Epithelial cell of proximal tubule (primary cell): ENCODE results near the gene C5orf47. TPM values are rescaled to one million over a fixed set of nuclear protein-coding genes. Genes with fewer than 3 reads are reported as not detected.

Experiments
- DNase-seq: peaks from one replicate; pipeline ENCODE4 v3.0.0-alpha.2; 2011; ENCODE audit warnings: low read depth
- H3K4me3 ChIP-seq: 2 replicates; pipeline ENCODE4 v1.5.1; 2011; ENCODE audit warnings: low read depth, mild to moderate bottlenecking, low read length
- CTCF ChIP-seq: conservative IDR thresholded peaks from 2 replicates; pipeline ENCODE4 v1.5.1; 2012; ENCODE audit warnings: low read depth, mild to moderate bottlenecking, low read length
- total RNA-seq: library from RNA; depleted of rRNA; stranded (reverse); fragments of >200 nt; gene quantifications from 2 replicates; pipeline ENCODE4 v1.2.3, GENCODE V29; 2015

Gene C5orf47
- total RNA-seq, 1 donor from 2014 or later: not detected

GRCh38 chr5:173969167-173970049 lies 19.6 kb upstream of the C5orf47 start:
- no peak for DNase-seq

GRCh38 chr5:173970878-173971650 lies 17.9 kb upstream of the C5orf47 start:
- DNase-seq: no peak
- peak; percentile 34 for TF ChIP-seq CTCF
- no peak overlapping the region for H3K4me3 ChIP-seq

More at GRCh38 chr5:173969167-173970049, 19.6 kb upstream of the C5orf47 start:
- H3K4me3 ChIP-seq: no peak overlapping the region
- TF ChIP-seq CTCF: no peak

- no peak overlapping the region for H3K4me3 ChIP-seq
- no peak for TF ChIP-seq CTCF
- no peak for DNase-seq
These were observed 17.2 kb upstream of the C5orf47 start for GRCh38 chr5:173971681-173972345.

- H3K4me3 ChIP-seq: peak overlapping the region; percentile 62
- no peak for TF ChIP-seq CTCF
- DNase-seq: no peak
These were observed 16.4 kb upstream of the C5orf47 start for GRCh38 chr5:173972607-173972924.

GRCh38 chr5:173972925-173973615 lies 15.9 kb upstream of the C5orf47 start:
- DNase-seq: no peak
- peak overlapping the region; percentile 62 for H3K4me3 ChIP-seq
- peak; percentile 93 for TF ChIP-seq CTCF

GRCh38 chr5:173973616-173973969 lies 15.4 kb upstream of the C5orf47 start:
- DNase-seq: no peak
- TF ChIP-seq CTCF: no peak
- H3K4me3 ChIP-seq: peak overlapping the region; percentile 62
